ENCODE data around the gene TTLL10. TPM values are rescaled to one million over a fixed set of nuclear protein-coding genes. Genes with fewer than 3 reads are reported as not detected.

The TTLL10 gene
- total RNA-seq = 0.69 TPM

GRCh38 chr1:1173793-1174415, at the start of gene TTLL10:
TTLL10 (plus strand) TSS chr1:1173880; CDS start chr1:1179216, 5,336 bp downstream.

GRCh38 chr1:1206376-1206965, 32.8 kb downstream of the TTLL10 start, which contains the start of gene TNFRSF18:
TNFRSF18 (minus strand) TSS chr1:1206592; CDS start chr1:1206571, 21 bp downstream.

GRCh38 chr1:1213345-1214265, 39.9 kb downstream of the TTLL10 start, which contains the start of gene TNFRSF4:
TNFRSF4 (minus strand) TSS chr1:1214153; CDS start chr1:1214127, 26 bp downstream.

GRCh38 chr1:1231400-1232207, 57.9 kb downstream of the TTLL10 start, which contains the start of gene SDF4:
SDF4 (minus strand) TSS chr1:1232001; CDS start chr1:1228772, 3,229 bp downstream.

GRCh38 chr1:1232208-1232795, 58.6 kb downstream of the TTLL10 start, which contains the start of gene B3GALT6:
B3GALT6 (plus strand) TSS chr1:1232237; CDS start chr1:1232279, 42 bp downstream.

GRCh38 chr1:1246577-1247340, 73.1 kb downstream of the TTLL10 start, which contains the start of gene C1QTNF12:
C1QTNF12 (minus strand) TSS chr1:1246722; CDS start chr1:1246690, 32 bp downstream.

Small RNA genes within 50 kb of the gene (small RNA-seq; reads per million reads assigned to genes)
- 0.15 reads per million for gene MIR200A
- gene MIR200B = 3.2 reads per million, percentile 90 among the genes with 10 or more reads in this experiment
- gene MIR429 = 0.26 reads per million, percentile 9 among the genes with 10 or more reads in this experiment

Other genes with a start within 250 kb of the TTLL10 start
- gene SAMD11, start 250.0 kb upstream of the TTLL10 start, total RNA-seq = 4.4 TPM
- gene NOC2L, start 214.6 kb upstream of the TTLL10 start, total RNA-seq = 46.8 TPM
- gene KLHL17, start 213.3 kb upstream of the TTLL10 start, total RNA-seq = 6.9 TPM
- not detected for gene PLEKHN1, start 207.4 kb upstream of the TTLL10 start, total RNA-seq
- gene PERM1, start 191.8 kb upstream of the TTLL10 start, total RNA-seq = not detected
- 17.1 TPM for gene HES4, start 173.8 kb upstream of the TTLL10 start, total RNA-seq
- 39.7 TPM for gene ISG15, start 160.4 kb upstream of the TTLL10 start, total RNA-seq
- 120 TPM for gene AGRN, start 153.8 kb upstream of the TTLL10 start, total RNA-seq
- gene RNF223, start 99.6 kb upstream of the TTLL10 start, total RNA-seq = not detected
- 6.2 TPM for gene C1orf159, start 57.8 kb upstream of the TTLL10 start, total RNA-seq
- not detected for gene TNFRSF18, start 32.7 kb downstream of the TTLL10 start, total RNA-seq
- gene TNFRSF4, start 40.3 kb downstream of the TTLL10 start, total RNA-seq = not detected
- 30.4 TPM for gene SDF4, start 58.1 kb downstream of the TTLL10 start, total RNA-seq
- gene B3GALT6, start 58.4 kb downstream of the TTLL10 start, total RNA-seq = 22.1 TPM
- gene C1QTNF12, start 72.8 kb downstream of the TTLL10 start, total RNA-seq = not detected
- gene UBE2J2, start 100.0 kb downstream of the TTLL10 start, total RNA-seq = 42.2 TPM
- 2.5 TPM for gene SCNN1D, start 106.6 kb downstream of the TTLL10 start, total RNA-seq
- gene ACAP3, start 134.1 kb downstream of the TTLL10 start, total RNA-seq = 61.6 TPM
- 15.2 TPM for gene PUSL1, start 134.7 kb downstream of the TTLL10 start, total RNA-seq
- gene INTS11, start 150.8 kb downstream of the TTLL10 start, total RNA-seq = 37.8 TPM
- gene CPTP, start 150.9 kb downstream of the TTLL10 start, total RNA-seq = 13.8 TPM
- gene TAS1R3, start 157.4 kb downstream of the TTLL10 start, total RNA-seq = 0.23 TPM
- gene DVL1, start 175.5 kb downstream of the TTLL10 start, total RNA-seq = 58.6 TPM
- 11.5 TPM for gene MXRA8, start 184.7 kb downstream of the TTLL10 start, total RNA-seq
- gene AURKAIP1, start 201.3 kb downstream of the TTLL10 start, total RNA-seq = 39.2 TPM
- gene CCNL2, start 225.5 kb downstream of the TTLL10 start, total RNA-seq = 107 TPM
- gene MRPL20, start 233.4 kb downstream of the TTLL10 start, total RNA-seq = 65.0 TPM
- 1.6 TPM for gene ANKRD65, start 247.4 kb downstream of the TTLL10 start, total RNA-seq